Gastroesophageal sphincter (tissue), 4 donors: ENCODE results near the gene SPDYC. TPM values are rescaled to one million over a fixed set of nuclear protein-coding genes. Genes with fewer than 3 reads are reported as not detected.

ENCODE experiments used
- ATAC-seq: fragments of 150-250 bp; one replicate; pipeline ENCODE4 v1.9.1; 2016; ENCODE audit warnings: mild to moderate bottlenecking, moderate library complexity
- H3K27ac ChIP-seq, 4 donors: fragments of 200-600 bp; sonication (generic) in 3 of 4; 1 replicate in 3 of 4; 2 replicates in 1 of 4; pipeline ENCODE4 v1.5.1; 2016 to 2019
- H3K27me3 ChIP-seq: fragments of 200-600 bp; sonication (generic); one replicate; pipeline ENCODE4 v1.5.1; 2019
- H3K36me3 ChIP-seq, 2 donors: fragments of 200-600 bp; sonication (generic); one replicate each; pipeline ENCODE4 v1.5.1; 2019; ENCODE audit warnings: control low read depth in 1 of 2
- H3K4me1 ChIP-seq, 3 donors: fragments of 200-600 bp; sonication (generic); 1 replicate in 2 of 3; 2 replicates in 1 of 3; pipeline ENCODE4 v1.5.1; 2016 to 2019; ENCODE audit warnings: control low read depth in 2 of 3
- H3K4me3 ChIP-seq, 2 donors: fragments of 200-600 bp; sonication (generic); one replicate each; pipeline ENCODE4 v1.5.1; 2019; ENCODE audit warnings: mild to moderate bottlenecking in 1 of 2, moderate library complexity in 1 of 2
- H3K9me3 ChIP-seq, 3 donors: fragments of 200-600 bp; sonication (generic); one replicate each; pipeline ENCODE4 v1.5.1; 2017 to 2019; ENCODE audit warnings: control low read depth in 2 of 3
- EP300 ChIP-seq: sonication (generic); formaldehyde crosslinking; IDR thresholded peaks from one replicate; pipeline ENCODE4 v1.6.1; 2017; ENCODE audit warnings: antibody characterized with exemption, mild to moderate bottlenecking
- POLR2A ChIP-seq, 2 donors: fragments of 450-650 bp; IDR thresholded peaks; one replicate each; pipeline ENCODE4 v1.6.1; 2017; ENCODE audit warnings: antibody characterized with exemption in 2 of 2, mild to moderate bottlenecking in 2 of 2, moderate library complexity in 1 of 2
- POLR2AphosphoS5 ChIP-seq: sonication (generic); formaldehyde crosslinking; IDR thresholded peaks from one replicate; pipeline ENCODE4 v1.6.1; 2017; ENCODE audit warnings: antibody characterized with exemption
- WGBS, 2 donors: methylation state at CpG; one replicate each; pipeline ENCODE4 v1.1.5; 2018; ENCODE audit warnings: low coverage in 1 of 2; 5-methylcytosine and 5-hydroxymethylcytosine counted together
- total RNA-seq, 4 donors: library from RNA; depleted of rRNA; stranded (reverse); fragments of >200 nt; gene quantifications; one replicate each; pipeline ENCODE4 v1.1.0, GENCODE V29; 2016
- TF ChIP-seq, protein P1 (sequence below), 4 experiments: fragments of 200-600 bp in 2 of 4; fragments of 450-650 bp in 2 of 4; sonication (generic) in 1 of 4; IDR thresholded peaks; one replicate each; pipeline ENCODE4 v1.5.1; 2017 to 2019; ENCODE audit warnings: antibody characterized with exemption in 4 of 4, mild to moderate bottlenecking in 2 of 4, moderate library complexity in 2 of 4

Gene SPDYC
- total RNA-seq, 4 donors from 2014 or later, result not detected

DNA sequence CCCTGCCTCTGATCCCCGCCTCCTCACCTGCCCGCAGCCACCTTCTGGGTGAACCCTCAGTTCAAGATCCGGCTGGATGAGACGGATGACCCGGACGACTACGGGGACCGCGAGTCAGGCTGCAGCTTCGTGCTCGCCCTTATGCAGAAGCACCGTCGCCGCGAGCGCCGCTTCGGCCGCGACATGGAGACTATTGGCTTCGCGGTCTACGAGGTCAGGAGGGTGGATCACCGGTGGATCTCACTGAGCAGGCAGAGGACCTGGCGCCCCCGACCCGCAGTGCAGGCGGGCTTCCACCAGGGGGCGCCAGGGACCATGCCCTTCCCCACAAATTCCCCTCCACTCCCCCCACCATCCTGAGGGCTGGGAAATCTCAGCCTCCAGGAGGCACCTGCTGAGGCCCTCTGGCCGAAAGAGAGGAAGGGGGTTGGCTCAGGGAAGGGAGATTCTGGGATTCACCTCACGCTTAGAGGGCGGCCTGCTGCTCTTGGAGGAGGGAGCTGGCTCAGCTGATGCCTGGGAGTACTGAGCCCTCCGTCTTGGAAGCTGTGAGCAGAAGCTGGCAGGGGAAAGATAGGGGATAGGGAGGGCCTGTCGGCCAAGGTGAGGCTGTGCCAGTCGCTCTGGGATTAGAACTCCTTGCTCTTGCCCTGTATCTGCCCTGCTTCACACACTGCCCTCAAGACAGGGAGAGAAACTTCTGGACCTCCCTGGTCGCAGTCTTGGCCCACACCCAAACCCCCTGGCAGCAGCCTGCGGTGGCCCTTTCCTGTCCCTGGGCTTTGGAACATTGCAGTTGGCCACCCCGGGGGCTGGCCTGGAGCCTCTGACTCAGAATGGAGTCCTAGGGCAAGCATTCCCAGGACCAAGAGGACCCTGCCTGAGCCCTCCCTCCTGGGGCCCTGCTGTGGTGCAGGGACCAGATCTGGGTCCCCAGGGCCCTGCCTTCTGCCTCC lies 34.9 kb downstream of the SPDYC start:
- 60% methylated on average over 14 of the region's 38 CpGs; no CpG with 5 or more reads in 1 of the 2 donors for WGBS, 2 donors

DNA sequence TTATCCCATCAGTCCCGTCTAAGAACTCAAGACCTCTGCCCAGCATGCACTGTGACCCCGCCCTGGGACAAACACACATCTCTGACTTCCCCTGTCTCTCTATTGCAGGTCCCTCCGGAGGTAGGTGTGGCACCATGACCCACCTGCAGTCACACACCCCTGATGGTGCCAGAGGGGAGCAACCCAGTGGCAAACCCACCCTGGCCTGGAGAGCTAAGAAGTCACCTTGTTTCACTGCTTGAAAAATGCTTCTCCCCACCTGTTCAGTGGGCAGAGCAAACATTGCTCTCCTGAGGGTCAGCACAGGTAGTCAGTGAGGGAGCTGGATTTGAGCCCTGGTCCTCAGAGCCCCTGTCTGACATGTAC lies 35.6 kb downstream of the SPDYC start:
- Histone ChIP-seq H3K4me1 (no peaks in the 10 kb centered on the region), H3K4me3 (no peak overlapping the region), H3K36me3 (peaks cover 0 to 97% of the 10 kb centered on the region in 2 donors), H3K27me3 (no peaks in the 10 kb centered on the region), H3K9me3 (no peaks in the 10 kb centered on the region), H3K27ac (no peak overlapping the region)
- TF ChIP-seq EP300 (no peak), POLR2AphosphoS5 (no peak), POLR2A (IDR thresholded peaks at IDR 0.05) (no peak)
- TF ChIP-seq, protein P1, sequence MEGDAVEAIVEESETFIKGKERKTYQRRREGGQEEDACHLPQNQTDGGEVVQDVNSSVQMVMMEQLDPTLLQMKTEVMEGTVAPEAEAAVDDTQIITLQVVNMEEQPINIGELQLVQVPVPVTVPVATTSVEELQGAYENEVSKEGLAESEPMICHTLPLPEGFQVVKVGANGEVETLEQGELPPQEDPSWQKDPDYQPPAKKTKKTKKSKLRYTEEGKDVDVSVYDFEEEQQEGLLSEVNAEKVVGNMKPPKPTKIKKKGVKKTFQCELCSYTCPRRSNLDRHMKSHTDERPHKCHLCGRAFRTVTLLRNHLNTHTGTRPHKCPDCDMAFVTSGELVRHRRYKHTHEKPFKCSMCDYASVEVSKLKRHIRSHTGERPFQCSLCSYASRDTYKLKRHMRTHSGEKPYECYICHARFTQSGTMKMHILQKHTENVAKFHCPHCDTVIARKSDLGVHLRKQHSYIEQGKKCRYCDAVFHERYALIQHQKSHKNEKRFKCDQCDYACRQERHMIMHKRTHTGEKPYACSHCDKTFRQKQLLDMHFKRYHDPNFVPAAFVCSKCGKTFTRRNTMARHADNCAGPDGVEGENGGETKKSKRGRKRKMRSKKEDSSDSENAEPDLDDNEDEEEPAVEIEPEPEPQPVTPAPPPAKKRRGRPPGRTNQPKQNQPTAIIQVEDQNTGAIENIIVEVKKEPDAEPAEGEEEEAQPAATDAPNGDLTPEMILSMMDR (IDR thresholded peaks at IDR 0.05), result no peak
- WGBS, 2 donors, result 33% methylated on average over 1 of the region's 3 CpGs
- no peak for ATAC-seq

More for the DNA sequence above, 34.9 kb downstream of the SPDYC start:
- TF ChIP-seq EP300, result no peak
- no peak for TF ChIP-seq POLR2A (IDR thresholded peaks at IDR 0.05)
- TF ChIP-seq, protein P1 (IDR thresholded peaks at IDR 0.05), result peak in 3 of 4 experiments; percentile 65 to 89 (median 73)
- Histone ChIP-seq H3K36me3 (peaks cover 0 to 97% of the 10 kb centered on the region in 2 donors), H3K9me3 (no peaks in the 10 kb centered on the region), H3K4me3 (no peak overlapping the region), H3K27ac (no peak overlapping the region), H3K27me3 (no peaks in the 10 kb centered on the region), H3K4me1 (no peaks in the 10 kb centered on the region)
- peak; percentile 58 for ATAC-seq

DNA sequence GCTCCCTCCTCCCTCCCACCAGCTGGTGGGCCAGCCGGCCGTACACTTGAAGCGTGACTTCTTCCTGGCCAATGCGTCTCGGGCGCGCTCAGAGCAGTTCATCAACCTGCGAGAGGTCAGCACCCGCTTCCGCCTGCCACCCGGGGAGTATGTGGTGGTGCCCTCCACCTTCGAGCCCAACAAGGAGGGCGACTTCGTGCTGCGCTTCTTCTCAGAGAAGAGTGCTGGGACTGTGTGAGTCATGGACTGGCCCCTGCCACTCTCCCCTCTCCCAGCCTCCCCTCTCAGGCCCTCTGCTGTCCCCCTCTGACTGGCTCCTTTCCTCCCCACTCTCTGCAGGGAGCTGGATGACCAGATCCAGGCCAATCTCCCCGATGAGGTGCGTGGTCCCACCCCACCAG lies 36.4 kb downstream of the SPDYC start:
- WGBS, 2 donors, result 83 to 92% methylated on average over 2 to 5 of the region's 17 CpGs
- no peaks in the 10 kb centered on the region for H3K27me3 ChIP-seq
- H3K4me3 ChIP-seq, result no peak overlapping the region
- no peak for ATAC-seq
- H3K9me3 ChIP-seq, result no peaks in the 10 kb centered on the region
- TF ChIP-seq, protein P1 (IDR thresholded peaks at IDR 0.05), result no peak
- TF ChIP-seq POLR2A (IDR thresholded peaks at IDR 0.05) (no peak), POLR2AphosphoS5 (no peak), EP300 (no peak)
- no peak overlapping the region for H3K27ac ChIP-seq
- peaks cover 0 to 98% of the 10 kb centered on the region in 2 donors for H3K36me3 ChIP-seq
- H3K4me1 ChIP-seq, result no peaks in the 10 kb centered on the region

DNA sequence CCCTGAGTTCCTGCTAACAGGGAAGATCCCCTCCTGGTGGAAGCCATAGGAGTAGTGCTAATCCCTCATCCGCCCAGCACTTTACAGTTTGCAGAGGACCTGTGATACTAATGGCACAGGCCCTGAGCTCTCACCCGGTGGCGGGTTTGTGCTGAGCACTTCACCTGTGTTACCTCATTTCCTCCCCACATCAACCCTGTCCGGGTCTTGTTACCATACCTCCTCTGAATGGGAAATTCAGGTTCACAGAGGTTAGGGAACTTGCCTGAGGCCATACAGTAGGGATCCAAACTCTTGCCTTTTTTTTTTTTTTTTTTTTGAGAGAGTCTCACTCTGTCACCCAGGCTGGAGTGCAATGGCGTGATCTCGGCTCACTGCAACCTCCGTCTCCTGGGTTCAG lies 36.9 kb downstream of the SPDYC start:
- Histone ChIP-seq H3K27ac (no peak overlapping the region), H3K4me1 (no peaks in the 10 kb centered on the region), H3K27me3 (no peaks in the 10 kb centered on the region), H3K36me3 (peaks cover 0 to 98% of the 10 kb centered on the region in 2 donors), H3K4me3 (no peak overlapping the region), H3K9me3 (no peaks in the 10 kb centered on the region)
- WGBS, 2 donors, result 84 to 100% methylated on average over 2 to 4 of the region's 7 CpGs
- TF ChIP-seq, protein P1 (IDR thresholded peaks at IDR 0.05), result no peak
- no peak for TF ChIP-seq POLR2AphosphoS5
- TF ChIP-seq POLR2A (IDR thresholded peaks at IDR 0.05), result no peak
- TF ChIP-seq EP300, result no peak
- no peak for ATAC-seq
